HG02678 (cell line): ENCODE results near the gene ACD.
"Not testable (repeated sequence)": the region's sequence is repeated elsewhere in the genome, so short reads cannot be mapped to it uniquely, and the experiment has no call there.

Experiments
- ATAC-seq: cut with Tn5 transposase; IDR thresholded peaks from one replicate; pipeline ENCODE4 v1.9.1; 2021; ENCODE audit warnings: mild to moderate bottlenecking, moderate library complexity; ENCODE audit not compliant: unreplicated experiment

The ACD gene

DNA sequence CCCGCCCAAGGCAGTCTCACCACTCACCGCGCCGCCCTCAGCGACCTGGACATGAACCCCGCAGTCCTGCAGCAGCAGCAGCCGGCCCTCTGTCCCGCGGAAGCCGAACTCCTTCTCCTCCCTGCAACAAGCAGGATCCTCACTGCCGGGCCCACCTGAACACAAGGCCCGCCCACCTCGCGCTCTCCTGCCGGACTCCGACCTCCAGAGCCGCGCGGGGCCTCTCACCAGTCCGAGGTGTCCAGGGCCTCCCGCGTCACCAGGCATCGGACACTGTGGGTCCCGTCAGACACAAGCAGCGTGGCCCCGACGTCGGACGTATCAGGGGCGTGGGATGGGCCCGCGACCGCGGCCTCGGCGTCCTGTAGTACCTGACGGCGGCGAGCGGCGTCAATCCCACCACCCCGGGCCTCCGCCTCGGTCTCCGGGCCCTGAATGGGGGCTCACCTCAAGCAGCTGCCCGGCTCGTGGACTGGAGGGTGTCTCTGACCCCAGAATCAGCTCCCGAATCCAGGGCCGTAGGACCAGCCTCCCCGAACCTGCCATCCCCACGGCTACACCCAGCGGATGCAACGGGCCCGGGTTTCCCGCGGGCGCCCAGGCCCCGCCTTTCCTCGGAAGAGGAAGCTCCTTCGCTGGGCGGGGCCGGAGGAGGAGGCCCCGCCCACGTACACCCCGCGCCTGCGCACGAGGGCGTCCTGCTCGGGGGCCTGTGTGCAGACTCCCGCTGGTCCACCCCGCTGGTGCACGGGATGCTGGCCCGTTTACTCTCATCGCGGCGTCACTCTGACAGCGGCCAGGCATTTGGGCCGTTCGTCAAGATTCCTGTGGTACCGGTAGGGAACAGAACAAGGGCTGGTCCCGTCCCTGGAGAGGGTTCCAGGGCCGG, at the start of gene ACD:
Gene ACD, minus strand, starts transcription at position 586 of the 889 bp plus-strand sequence. Its CDS starts 40 bp downstream, at position 546.
- ATAC-seq, result peak; percentile 57

DNA sequence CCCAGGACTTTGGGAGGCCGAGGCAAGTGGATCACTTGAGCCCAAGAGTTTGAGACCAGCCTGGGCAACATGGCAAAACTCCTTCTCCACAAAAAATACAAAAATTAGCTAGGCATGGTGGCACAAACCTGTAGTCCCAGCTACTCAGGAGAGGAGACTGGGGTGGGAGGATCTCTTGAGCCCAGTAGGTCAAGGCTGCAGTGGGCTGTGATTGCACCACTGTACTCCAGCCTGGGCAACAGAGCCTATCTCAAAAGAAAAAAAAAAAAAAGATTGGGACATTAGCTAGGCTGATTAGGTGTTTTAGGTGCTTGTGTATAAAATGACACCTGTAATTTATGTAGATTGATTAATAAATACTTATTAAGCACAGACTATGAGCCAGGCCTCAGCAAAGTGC, 49.0 kb upstream of the ACD start:
- ATAC-seq, result no peak

DNA sequence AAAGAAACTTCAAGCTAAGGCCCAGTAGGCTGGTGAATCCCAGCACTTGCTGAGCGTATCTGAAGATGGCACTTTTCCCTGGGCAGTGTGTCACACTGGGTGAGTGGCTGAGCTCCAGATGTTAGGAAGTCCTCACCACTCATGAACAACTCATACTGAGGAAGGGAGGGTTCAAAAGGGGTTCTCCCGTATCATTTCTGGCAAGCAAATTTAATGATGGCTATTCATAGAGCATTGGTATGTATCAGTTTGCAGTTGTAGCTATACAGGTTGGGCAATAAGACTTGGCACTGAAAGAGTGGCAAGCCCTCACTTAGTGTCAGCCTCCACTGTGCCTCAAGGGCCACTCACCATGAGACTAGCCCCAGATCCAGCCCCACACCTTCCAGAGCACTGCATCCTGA, 48.3 kb upstream of the ACD start:
- no peak for ATAC-seq

DNA sequence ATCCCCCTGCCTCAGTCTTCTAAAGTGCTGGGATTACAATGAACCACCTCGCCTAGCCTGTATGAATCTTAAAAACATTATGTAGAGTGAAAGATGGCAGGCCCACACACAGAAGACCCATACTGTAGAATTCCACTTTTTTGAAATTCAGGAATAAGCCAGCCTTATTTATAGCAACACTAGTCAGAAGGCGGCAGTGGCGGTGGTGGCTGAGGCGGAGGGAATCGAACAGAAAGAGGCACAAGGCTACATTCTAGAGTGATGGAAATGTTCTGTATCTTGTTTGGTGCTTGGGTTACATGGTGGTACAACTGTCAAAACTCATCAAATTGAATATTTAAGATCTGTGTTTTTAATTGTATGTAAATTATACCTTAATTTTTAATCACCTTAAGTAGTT, 47.7 kb upstream of the ACD start:
- no peak for ATAC-seq

DNA sequence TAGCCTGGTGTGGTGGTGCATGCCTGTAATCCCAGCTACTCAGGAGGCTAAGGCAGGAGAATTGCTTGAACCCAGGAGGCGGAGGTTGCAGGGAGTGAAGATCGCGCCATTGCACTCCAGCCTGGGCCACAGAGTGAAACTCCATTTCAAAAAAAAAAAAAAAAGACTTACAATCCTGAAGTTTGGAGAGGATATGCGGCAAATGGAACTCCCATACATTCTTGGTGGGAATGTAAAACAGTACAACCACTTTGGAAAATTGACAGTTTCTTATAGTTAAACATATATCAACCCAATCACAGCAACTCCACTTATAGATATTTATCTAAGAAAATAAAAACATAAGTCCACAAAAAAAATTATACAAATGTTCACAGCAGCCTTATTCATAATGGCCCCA, 47.1 kb upstream of the ACD start:
- no peak for ATAC-seq

DNA sequence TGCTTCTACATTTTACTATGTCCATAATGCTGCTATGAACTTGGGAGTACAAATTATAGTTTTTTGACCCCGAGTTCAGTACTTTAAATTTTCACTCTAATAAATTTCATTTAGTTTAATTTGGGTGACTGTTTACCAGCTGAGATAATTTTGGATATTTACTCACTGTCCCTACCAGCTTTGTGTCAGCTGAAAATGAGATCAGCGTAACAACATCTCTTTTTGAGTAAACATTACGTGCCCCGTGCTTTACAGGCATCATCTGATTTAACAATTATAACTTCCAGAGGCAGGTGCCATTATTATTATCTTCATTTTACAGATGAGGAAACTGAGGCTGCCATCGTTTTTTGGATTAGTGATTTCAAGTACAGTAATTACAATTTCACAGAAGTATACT, 44.0 kb upstream of the ACD start:
- no peak for ATAC-seq

DNA sequence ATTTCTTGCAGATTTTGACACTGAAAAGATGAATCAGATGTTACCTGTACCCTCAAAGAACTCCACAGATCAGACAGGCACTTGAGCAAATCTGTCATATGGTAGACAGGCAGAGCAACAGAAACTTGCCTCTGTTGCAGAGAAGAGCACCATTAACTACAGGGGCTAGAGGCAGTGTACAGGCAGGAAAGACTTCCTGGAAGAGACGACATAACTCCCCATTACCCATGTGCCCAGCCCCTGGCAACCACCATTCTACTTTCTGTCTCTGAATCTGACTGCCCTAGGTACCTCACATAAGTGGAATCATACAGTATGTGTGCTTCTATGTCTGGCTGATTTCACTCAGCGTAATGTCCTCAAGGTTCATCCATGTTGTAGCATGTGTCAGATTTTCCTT, 43.6 kb upstream of the ACD start:
- no peak for ATAC-seq

DNA sequence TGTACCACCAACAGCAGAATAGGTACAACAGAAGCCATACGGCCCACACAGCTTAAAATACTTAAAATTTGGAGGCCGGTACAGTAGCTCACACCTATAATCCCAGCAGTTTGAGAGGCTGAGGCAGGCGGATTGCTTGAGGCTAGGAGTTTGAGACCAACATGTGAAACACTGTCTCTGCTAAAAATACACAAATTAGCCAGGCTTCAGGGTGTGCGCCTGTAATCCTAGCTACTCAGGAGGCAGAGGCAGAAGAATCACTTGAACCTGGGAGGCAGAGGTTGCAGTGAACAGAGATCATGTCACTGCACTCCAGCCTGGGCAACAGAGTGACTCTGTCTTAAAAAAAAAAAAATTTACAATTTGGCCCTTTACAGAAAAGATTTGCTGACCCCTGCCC, 42.1 kb upstream of the ACD start:
- no peak for ATAC-seq

DNA sequence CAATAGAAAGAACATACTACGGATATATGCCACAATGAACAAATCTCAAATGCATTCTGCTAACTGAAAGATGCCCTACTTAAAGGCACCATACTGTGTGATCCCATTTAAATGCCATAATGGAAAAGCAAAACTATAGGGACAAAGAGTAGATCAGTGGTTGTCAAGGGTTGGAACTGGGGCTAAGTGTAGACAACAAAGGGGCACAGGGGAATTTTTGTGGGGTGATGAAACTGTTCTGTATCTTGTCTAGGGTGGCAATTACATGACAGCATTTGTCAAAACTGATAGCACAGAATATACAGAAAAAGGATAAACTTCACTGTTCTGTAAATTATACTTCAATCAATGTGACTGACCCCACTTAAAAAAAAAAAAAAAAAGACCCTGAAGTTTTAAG, 41.4 kb upstream of the ACD start:
- no peak for ATAC-seq

DNA sequence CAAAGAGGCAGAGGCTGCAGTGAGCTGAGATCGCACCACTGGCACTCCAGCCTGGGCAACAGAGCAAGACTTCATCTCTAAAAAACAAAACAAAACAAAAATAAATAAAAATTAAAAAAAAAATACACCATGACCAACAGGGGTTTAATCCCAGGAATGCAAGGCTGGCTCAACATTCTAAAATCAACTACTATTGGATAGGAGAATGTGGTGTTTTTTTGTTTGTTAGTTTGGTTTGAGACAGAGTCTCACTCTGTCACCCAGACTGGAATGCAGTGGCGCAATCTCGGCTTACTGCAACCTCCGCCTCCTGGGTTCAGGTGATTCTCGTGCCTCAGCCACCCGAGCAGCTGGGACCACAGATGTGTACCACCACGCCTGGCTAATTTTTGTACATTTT, 39.2 kb upstream of the ACD start:
- no peak for ATAC-seq

DNA sequence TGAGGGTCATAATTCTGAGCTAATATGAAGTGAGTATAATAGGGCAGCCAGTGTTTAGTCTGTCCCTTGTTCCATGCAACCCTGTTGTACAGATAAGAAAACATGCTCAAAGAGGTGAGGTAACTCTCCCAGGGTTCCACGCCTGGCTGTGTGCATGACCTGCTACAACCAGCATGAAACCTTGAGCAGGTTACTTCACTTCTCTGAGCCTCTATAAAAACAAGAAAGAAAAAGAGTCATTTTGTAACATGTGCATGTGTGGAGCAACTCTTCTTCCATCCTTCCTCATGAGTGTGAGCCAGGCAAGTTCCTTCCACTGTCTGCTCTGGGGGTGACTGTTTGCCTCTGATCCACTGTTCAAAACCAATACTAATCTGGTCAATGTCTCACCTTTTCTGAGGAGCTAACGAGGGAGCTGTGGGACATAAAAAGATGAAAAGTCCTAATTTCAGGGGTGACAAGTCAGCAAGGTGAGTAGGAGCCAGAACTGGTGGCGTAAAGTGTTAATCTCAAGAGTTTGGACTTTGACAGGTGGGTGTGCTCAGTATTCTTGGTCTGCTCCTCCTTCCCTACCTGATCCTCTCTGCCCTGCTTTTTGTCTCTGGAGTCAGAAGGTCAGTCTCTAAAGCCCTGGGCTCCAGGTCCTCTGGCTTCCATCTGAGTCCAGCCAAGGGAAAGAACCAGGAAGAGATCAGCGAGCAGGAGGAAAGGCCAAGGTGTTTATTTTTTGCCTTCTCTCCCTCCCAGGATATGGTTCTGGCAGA, 37.5 kb upstream of the ACD start:
- no peak for ATAC-seq

DNA sequence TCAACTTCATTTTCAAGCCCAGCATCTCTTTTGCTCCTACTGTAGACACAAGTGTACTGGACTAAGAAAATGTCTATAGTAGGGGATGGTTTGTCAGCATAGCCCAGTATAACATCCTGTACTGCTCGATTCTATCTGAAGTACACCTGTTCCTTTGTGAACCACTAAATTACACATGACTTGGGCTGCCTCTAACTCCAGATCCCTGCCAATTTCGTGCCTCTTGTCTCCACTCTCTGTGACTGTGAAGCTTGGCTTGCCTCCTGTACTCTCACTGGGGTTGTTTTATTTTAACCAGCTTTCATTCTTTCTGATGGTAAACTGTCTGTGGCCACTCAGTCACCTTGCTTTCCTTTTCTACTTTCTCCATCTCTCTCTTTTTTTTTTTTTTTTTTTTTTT, 34.6 kb upstream of the ACD start:
- no peak for ATAC-seq

DNA sequence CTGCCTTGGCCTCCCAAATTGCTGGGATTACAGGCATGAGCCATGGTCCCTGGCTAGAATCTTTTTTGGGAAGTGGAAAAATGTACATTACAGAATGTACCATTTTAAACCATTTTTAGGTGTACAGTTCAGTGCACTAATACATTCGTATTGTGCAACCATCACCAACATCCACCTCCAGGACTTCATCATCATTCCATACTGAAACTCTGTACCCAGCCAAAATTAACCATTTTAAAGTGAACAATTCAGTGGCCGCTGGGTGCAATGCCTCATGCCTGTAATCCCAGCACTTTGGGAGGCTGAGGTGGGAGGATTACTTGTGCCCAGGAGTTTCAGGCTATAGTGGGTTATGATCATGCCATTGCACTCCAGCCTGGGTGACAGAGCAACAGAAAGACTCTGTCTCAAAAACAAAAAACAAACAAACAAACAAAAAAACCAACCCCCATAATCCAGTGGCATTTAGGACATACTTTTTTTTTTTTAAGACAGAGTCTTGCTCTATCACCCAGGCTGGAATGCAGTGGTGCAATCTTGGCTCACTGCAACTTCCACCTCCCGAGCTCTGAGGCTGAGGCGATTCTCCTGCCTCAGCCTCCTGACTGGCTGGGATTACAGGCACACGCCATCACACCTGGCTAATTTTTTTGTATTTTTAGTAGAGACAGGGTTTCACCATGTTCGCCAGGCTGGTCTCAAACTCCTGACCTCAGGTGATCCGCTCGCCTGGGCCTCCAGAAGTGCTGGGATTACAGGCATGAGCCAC, 33.6 kb upstream of the ACD start:
- ATAC-seq, result not testable (repeated sequence)

DNA sequence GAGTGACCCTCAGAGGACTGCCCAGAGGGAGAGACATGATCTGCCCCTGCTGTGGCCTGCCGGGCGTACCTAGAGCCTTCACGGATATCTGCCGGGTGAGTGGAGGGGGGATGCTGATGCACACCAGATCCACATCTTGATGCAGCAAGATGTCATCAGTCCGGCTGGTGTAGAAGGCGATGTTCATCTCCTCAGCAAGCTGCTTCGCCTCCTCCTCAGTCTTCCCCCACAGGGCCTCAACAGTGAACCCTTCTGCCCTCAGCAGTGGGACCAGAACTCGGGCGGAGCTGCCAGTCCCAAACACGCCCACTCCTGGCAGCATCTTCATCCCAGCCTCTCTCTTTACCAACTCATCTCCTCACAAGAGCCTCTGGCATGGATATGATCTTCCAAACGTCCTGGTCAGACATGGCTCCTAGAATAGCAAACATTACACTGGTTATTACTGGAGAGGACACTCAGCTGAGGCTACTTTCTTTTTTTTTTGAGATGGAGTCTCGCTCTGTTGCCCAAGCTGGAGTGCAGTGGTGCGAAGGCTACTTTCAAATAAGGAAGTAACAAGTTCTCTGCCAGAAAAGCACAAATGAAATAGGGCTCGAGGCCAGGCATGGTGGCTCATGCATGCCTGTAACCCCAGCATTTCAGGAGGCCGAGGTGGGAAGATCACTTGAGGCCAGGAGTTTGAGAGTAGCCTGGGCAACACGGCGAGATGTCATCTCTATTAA, 25.5 kb upstream of the ACD start:
- no peak for ATAC-seq

DNA sequence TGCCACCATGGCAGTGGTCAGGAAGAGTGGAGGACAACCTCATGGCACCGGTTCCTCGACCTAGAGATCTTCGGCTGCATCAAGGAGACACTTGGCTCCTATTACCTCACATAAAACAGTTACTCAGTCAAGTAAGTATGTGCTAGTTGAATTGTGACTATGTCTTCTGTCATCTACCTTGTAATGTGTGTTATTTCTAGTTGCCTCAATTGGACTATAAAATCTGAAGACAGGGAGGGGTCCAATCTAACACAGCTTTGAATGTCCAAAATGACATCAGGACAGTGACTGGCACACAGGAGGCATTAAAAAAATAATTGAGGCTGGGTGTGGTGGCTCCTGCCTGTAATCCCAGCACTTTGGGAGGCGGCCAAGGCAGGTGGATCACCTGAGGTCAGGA, 23.7 kb upstream of the ACD start:
- ATAC-seq, result no peak

DNA sequence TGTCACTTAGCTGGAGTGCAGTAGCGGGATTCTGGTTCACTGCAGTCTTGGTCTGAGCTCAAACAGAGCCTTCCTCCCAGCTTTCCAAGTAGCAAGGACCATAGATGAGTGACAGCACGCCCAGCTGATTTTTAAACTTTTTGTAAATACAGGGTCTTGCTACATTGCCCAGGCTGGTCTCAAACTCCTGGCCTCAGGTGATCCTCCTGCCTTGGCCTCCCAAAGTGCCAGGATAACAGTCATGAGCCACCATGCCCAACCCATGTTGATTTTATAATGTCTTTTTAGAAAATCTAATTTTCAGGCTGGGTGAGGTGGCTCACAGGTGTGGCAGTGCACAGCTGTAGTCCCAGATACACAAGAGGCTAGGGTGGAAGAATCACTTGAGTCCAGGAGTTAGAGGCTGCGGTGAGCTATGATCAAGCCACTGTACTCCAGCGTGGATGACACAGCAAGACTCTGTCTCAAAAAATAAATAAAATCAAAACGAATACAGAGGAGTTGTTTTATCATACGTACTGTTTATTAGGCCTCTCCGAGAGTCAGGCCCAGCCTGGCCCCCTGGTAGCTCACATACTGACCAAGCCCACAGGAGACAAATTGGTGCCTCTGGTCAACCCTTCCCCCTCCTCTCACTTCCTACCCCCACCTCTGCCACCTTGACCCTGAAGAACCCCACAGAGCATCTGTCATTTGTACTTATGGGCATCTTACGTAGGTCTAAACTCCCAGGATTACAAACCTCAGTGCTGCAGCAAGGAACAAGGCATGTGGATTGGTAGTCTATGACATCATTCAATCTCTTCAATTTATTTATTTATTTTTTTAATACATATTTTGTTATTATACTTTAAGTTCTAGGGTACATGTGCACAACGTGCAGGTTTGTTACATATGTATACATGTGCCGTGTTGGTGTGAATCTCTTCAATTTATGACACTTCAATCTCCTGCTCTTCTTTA, 20.2 kb upstream of the ACD start:
- no peak for ATAC-seq

DNA sequence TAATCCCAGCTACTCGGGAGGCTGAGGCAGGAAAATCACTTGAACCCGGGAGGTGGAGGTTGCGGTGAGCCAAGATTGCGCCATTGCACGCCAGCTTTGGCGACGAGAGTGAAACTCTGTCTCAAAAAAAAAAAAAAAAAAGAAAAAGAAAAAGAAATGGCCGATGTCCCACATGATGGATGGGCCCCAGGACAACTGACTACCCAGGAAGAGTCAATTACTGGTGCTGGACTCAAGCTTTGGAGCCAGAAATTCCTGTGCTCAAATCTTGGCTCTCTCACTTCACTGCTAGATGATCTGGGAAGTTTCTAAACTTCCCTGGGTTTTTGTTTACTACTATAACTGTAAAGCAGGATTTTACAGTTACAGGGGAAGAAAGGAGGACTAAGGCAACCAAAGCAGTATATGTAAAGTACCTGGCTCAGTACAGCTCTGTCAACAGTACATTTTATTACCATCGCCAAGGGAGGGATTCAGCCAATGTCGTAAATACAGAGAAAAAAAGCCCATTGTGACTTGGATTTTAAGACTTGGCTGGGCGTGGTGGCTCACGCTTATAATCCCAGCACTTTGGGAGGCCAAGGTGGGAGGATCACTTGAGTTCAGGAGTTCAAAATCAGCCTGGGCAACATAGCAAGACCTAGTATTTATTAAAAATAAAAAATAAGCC, 18.4 kb upstream of the ACD start:
- no peak for ATAC-seq

DNA sequence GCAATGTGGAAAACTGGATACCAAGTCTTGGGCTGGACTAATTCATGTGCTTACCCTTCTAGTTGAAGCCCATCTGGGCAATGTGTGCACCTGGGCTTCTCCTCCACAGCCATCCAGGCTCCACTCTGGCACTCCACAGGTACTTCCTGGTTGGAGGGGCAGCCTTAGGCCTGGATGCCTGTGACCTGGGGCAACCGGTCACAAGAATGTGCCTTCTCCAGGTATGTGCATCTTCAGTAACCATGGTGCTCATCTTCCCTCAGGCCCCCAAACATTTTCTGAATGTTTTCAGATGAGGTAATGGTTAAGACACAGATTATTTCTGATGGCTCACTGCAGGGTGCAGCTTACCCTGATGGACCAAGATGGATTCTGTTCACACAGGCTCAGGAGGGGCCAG, 17.7 kb upstream of the ACD start:
- no peak for ATAC-seq

DNA sequence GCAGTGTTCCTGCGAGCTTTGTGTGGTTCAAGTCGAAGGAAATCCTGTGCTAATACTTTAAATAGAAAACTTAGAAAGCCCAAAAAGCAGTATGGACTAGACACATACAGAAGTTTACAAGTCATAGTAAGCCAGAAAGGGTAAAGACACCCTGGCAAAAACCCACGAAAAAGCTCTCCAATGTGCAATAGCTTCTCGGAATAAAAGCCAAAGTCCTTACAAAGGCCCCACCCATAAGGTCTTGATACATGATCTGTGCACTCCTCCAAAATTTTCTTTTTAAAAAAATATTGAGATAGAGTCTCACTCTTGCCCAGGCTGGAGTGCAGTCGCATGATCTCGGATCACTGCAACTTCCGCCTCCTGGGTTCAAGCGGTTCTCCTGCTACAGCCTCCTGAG, 16.9 kb upstream of the ACD start:
- ATAC-seq, result no peak
